Measurements from ENCODE around the gene PRKG1. TPM values are rescaled to one million over a fixed set of nuclear protein-coding genes. Genes with fewer than 3 reads are reported as not detected.

Gene PRKG1
- total RNA-seq, 1 donor: 19.5 TPM

- H3K4me2 ChIP-seq (ENCODE audit: insufficient read depth, low read length): no peak overlapping the region
- no peaks in the 10 kb centered on the region for H3K4me1 ChIP-seq (ENCODE audit: insufficient read depth, low read length)
- no peak for TF ChIP-seq CTCF (IDR thresholded peaks at IDR 0.05; ENCODE audit: extremely low read depth, low read depth, low read length)
- no peak overlapping the region for H3K4me3 ChIP-seq (ENCODE audit: insufficient read depth, low read length)
- no peaks in the 10 kb centered on the region for H3K27me3 ChIP-seq (ENCODE audit: insufficient read depth, low read length)
- no peak for DNase-seq (ENCODE audit: insufficient read length, low spot score, missing footprints)
- H3K27ac ChIP-seq (ENCODE audit: low read depth, low read length): no peak overlapping the region
- H3K36me3 ChIP-seq (ENCODE audit: insufficient read depth, low read length): no peaks in the 10 kb centered on the region
- no peaks in the 10 kb centered on the region for H3K9me3 ChIP-seq (ENCODE audit: low read depth, low read length)
- no peak overlapping the region for H2AFZ ChIP-seq (ENCODE audit: low read length)
- no peaks in the 10 kb centered on the region for H3K79me2 ChIP-seq (ENCODE audit: insufficient read depth, low read length)
- H4K20me1 ChIP-seq (ENCODE audit: insufficient read depth, low read length): no peaks in the 10 kb centered on the region
Observed at GRCh38 chr10:51767103-51767763, 692.9 kb downstream of the PRKG1 start.

GRCh38 chr10:51768886-51769465 lies 694.7 kb downstream of the PRKG1 start:
- TF ChIP-seq CTCF (IDR thresholded peaks at IDR 0.05; ENCODE audit: extremely low read depth, low read depth, low read length): no peak
- H3K4me2 ChIP-seq (ENCODE audit: insufficient read depth, low read length): no peak overlapping the region
- no peaks in the 10 kb centered on the region for H4K20me1 ChIP-seq (ENCODE audit: insufficient read depth, low read length)
- H3K27ac ChIP-seq (ENCODE audit: low read depth, low read length): no peak overlapping the region
- H3K4me3 ChIP-seq (ENCODE audit: insufficient read depth, low read length): no peak overlapping the region
- H3K36me3 ChIP-seq (ENCODE audit: insufficient read depth, low read length): no peaks in the 10 kb centered on the region
- no peaks in the 10 kb centered on the region for H3K4me1 ChIP-seq (ENCODE audit: insufficient read depth, low read length)
- DNase-seq (ENCODE audit: insufficient read length, low spot score, missing footprints): no peak
- no peaks in the 10 kb centered on the region for H3K9me3 ChIP-seq (ENCODE audit: low read depth, low read length)
- no peaks in the 10 kb centered on the region for H3K27me3 ChIP-seq (ENCODE audit: insufficient read depth, low read length)
- H2AFZ ChIP-seq (ENCODE audit: low read length): no peak overlapping the region
- no peaks in the 10 kb centered on the region for H3K79me2 ChIP-seq (ENCODE audit: insufficient read depth, low read length)

GRCh38 chr10:51770709-51771108 lies 696.4 kb downstream of the PRKG1 start:
- TF ChIP-seq CTCF (IDR thresholded peaks at IDR 0.05; ENCODE audit: extremely low read depth, low read depth, low read length): no peak
- H4K20me1 ChIP-seq (ENCODE audit: insufficient read depth, low read length): no peaks in the 10 kb centered on the region

GRCh38 chr10:51772387-51772786 lies 698.1 kb downstream of the PRKG1 start:
- H3K27ac ChIP-seq (ENCODE audit: low read depth, low read length): no peak overlapping the region
- no peaks in the 10 kb centered on the region for H4K20me1 ChIP-seq (ENCODE audit: insufficient read depth, low read length)
- no peak overlapping the region for H3K4me2 ChIP-seq (ENCODE audit: insufficient read depth, low read length)
- H3K4me1 ChIP-seq (ENCODE audit: insufficient read depth, low read length): no peaks in the 10 kb centered on the region
- DNase-seq (ENCODE audit: insufficient read length, low spot score, missing footprints): no peak
- no peaks in the 10 kb centered on the region for H3K9me3 ChIP-seq (ENCODE audit: low read depth, low read length)
- no peak for TF ChIP-seq CTCF (IDR thresholded peaks at IDR 0.05; ENCODE audit: extremely low read depth, low read depth, low read length)
- no peaks in the 10 kb centered on the region for H3K36me3 ChIP-seq (ENCODE audit: insufficient read depth, low read length)
- H3K4me3 ChIP-seq (ENCODE audit: insufficient read depth, low read length): no peak overlapping the region
- no peak overlapping the region for H2AFZ ChIP-seq (ENCODE audit: low read length)
- H3K27me3 ChIP-seq (ENCODE audit: insufficient read depth, low read length): no peaks in the 10 kb centered on the region
- no peaks in the 10 kb centered on the region for H3K79me2 ChIP-seq (ENCODE audit: insufficient read depth, low read length)

More at GRCh38 chr10:51770709-51771108, 696.4 kb downstream of the PRKG1 start:
- Histone ChIP-seq H3K4me1 (ENCODE audit: insufficient read depth, low read length) (no peaks in the 10 kb centered on the region), H3K4me2 (ENCODE audit: insufficient read depth, low read length) (no peak overlapping the region), H3K79me2 (ENCODE audit: insufficient read depth, low read length) (no peaks in the 10 kb centered on the region), H2AFZ (ENCODE audit: low read length) (no peak overlapping the region), H3K36me3 (ENCODE audit: insufficient read depth, low read length) (no peaks in the 10 kb centered on the region), H3K4me3 (ENCODE audit: insufficient read depth, low read length) (no peak overlapping the region), H3K9me3 (ENCODE audit: low read depth, low read length) (no peaks in the 10 kb centered on the region), H3K27ac (ENCODE audit: low read depth, low read length) (no peak overlapping the region), H3K27me3 (ENCODE audit: insufficient read depth, low read length) (no peaks in the 10 kb centered on the region)
- DNase-seq (ENCODE audit: insufficient read length, low spot score, missing footprints): no peak
